ENCODE data around the gene LRRC1.

LRRC1 gene

DNA sequence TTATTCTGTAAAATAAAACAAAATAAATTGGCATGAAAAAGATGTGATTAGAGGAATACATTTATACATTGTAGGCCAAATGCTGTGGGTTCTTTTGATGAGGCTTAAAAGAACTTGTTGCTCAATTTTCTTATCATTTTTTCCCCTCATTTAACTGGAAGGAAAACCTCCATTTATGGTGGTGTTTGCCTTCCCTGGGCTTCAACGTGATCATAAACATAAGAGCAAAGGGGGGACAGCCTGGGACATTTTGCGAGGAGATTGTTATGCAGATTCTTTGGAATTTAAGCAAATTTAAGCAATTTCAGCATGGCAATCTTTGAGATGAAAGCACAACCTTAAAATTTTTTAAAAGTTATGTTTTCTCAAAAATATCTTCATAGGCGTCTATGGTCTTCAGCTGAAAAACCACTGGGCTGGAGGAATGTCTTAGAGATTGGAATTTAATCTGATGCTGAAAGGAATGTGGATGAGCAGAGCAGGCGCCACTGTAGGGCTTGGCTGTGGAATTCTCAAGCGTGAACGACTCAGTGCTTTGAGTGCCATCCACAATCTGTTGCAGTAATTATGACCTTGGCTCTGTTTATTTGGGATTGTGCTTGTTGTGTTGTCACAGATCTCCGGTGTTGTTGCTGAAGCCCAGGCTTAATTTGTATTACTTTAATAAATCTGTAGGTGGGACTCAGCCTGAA, 167.0 kb downstream of the LRRC1 start:
- no peak for DNase-seq (ENCODE audit: low spot score)

DNA sequence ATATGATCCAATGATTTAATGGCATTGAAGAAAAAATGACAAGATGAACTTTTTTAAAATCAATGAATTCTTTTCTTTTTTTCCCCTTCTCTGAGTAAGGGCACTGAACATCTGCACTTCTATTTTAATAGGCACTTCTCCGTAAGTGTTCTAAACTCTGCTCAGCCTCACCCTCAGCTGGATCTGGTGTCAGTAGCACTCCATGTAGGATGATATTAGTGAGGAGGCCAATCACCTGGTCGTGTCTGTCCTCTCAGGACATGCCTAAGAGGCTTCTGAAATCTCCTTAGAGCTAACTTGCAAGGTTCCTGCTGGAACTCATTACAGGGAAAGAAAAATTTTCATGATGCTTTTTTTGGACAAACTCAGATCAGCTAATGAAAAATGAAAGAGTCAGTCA, 167.8 kb downstream of the LRRC1 start:
- DNase-seq (ENCODE audit: low spot score), result no peak

DNA sequence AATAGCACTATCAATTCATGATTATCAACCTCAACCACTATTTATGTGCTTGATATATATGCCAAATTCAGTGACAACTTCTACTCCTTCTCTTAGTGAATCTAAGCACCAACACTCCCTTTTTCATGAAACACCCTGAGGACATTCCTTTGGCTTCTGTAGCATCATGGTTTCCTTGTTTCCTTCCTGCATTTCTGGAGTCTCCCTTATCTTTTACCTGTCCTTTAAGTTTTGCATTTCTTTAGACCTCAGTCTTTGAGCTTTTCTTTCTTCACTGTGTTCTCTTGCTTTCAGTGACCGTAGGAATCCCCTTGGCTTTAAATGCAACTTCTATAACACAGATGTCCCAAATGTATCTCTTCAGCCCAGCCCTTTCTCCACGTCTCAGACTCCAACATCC, 172.6 kb downstream of the LRRC1 start:
- DNase-seq (ENCODE audit: low spot score), result no peak
